ENCODE data around the gene PTPRD. TPM values are rescaled to one million over a fixed set of nuclear protein-coding genes. Genes with fewer than 3 reads are reported as not detected.
"Not testable (repeated sequence)": the region's sequence is repeated elsewhere in the genome, so short reads cannot be mapped to it uniquely, and the experiment has no call there.

PTPRD gene
- total RNA-seq, 1 experiment from 2014 or later, result not detected

- H3K4me1 Mint-ChIP-seq (ENCODE audit: insufficient read depth, unreplicated experiment), result no peaks in the 10 kb centered on the region
- H3K9me3 Mint-ChIP-seq (ENCODE audit: unreplicated experiment), result peaks cover 8% of the 10 kb centered on the region
- ChIA-PET CTCF (interaction anchor here (0.5 to 1.7 kb wide), 14 partner anchors 9 to 1437 kb away, joined by 3 to 7 read pairs (median 3); no protein-coding TSS in a partner anchor), POLR2A (no interaction called here)
- H3K27ac Mint-ChIP-seq (ENCODE audit: low read depth, unreplicated experiment), result no peak overlapping the region
- H3K4me3 Mint-ChIP-seq (ENCODE audit: unreplicated experiment), result no peak overlapping the region
- BruUV-seq (replicated peaks), result no TSS peak
- no peaks in the 10 kb centered on the region for H3K27me3 Mint-ChIP-seq (ENCODE audit: insufficient read depth, unreplicated experiment)
- no peaks in the 10 kb centered on the region for H3K36me3 Mint-ChIP-seq (ENCODE audit: insufficient read depth, unreplicated experiment)
- TF ChIP-seq CTCF (IDR thresholded peaks at IDR 0.05; ENCODE audit: unreplicated experiment), result peak; percentile 26
- peak; percentile 13 for DNase-seq (ENCODE audit: unreplicated experiment)
- intact Hi-C loops (cut with micrococcal nuclease), result loop anchor here (1.0 to 5.0 kb wide), 2 partner anchors 106 to 1159 kb away; no protein-coding TSS in a partner anchor
Measured at GRCh38 chr9:9002826-9003583, 1609.8 kb downstream of the PTPRD start.

DNA sequence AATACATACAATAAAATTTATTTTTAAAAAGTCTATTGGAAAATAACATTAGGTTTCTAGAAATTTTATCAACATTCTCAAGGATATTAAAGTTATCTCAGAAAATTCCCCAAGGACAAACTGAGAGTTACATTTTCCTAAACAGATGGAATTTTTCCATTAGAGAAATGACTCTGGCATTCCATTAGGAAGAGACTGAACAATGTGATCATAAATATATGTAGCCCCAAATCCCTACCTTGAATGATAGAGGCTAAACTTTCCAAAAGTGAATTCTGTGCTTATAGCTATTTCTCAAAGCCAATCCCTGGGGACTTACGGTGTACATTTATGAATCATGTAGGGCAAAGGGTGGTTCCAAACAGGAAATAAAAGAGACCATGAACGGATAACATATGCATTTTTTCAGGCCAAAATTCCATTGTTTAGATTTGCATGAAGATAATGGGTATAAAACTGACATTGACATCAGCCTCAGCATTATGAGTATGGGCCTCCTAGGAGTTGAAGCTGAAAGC lies 1632.2 kb downstream of the PTPRD start:
- peaks cover 11% of the 10 kb centered on the region for H3K9me3 Mint-ChIP-seq (ENCODE audit: unreplicated experiment)
- CTCF ChIA-PET, result no interaction called here
- intact Hi-C loops (cut with micrococcal nuclease), result no loop called here
- no peak for TF ChIP-seq CTCF (IDR thresholded peaks at IDR 0.05; ENCODE audit: unreplicated experiment)
- no peak overlapping the region for H3K27ac Mint-ChIP-seq (ENCODE audit: low read depth, unreplicated experiment)
- POLR2A ChIA-PET, result no interaction called here
- H3K4me3 Mint-ChIP-seq (ENCODE audit: unreplicated experiment), result no peak overlapping the region
- BruUV-seq (replicated peaks), result no TSS peak
- no peaks in the 10 kb centered on the region for H3K27me3 Mint-ChIP-seq (ENCODE audit: insufficient read depth, unreplicated experiment)
- no peaks in the 10 kb centered on the region for H3K4me1 Mint-ChIP-seq (ENCODE audit: insufficient read depth, unreplicated experiment)
- no peaks in the 10 kb centered on the region for H3K36me3 Mint-ChIP-seq (ENCODE audit: insufficient read depth, unreplicated experiment)
- no peak for DNase-seq (ENCODE audit: unreplicated experiment)

GRCh38 chr9:8978334-8978733 lies 1634.5 kb downstream of the PTPRD start:
- intact Hi-C loops (cut with micrococcal nuclease), result no loop called here
- no peaks in the 10 kb centered on the region for H3K4me1 Mint-ChIP-seq (ENCODE audit: insufficient read depth, unreplicated experiment)
- H3K4me3 Mint-ChIP-seq (ENCODE audit: unreplicated experiment), result no peak overlapping the region
- DNase-seq (ENCODE audit: unreplicated experiment), result no peak
- no peak for TF ChIP-seq CTCF (IDR thresholded peaks at IDR 0.05; ENCODE audit: unreplicated experiment)
- no TSS peak for BruUV-seq (replicated peaks)
- ChIA-PET CTCF (no interaction called here), POLR2A (no interaction called here)
- no peaks in the 10 kb centered on the region for H3K27me3 Mint-ChIP-seq (ENCODE audit: insufficient read depth, unreplicated experiment)
- no peaks in the 10 kb centered on the region for H3K36me3 Mint-ChIP-seq (ENCODE audit: insufficient read depth, unreplicated experiment)
- H3K27ac Mint-ChIP-seq (ENCODE audit: low read depth, unreplicated experiment), result no peak overlapping the region
- H3K9me3 Mint-ChIP-seq (ENCODE audit: unreplicated experiment), result peaks cover 11% of the 10 kb centered on the region

- intact Hi-C loops (cut with micrococcal nuclease); CTCF ChIA-PET; BruUV-seq (replicated peaks); H3K27me3 Mint-ChIP-seq (ENCODE audit: insufficient read depth, unreplicated experiment); DNase-seq (ENCODE audit: unreplicated experiment); POLR2A ChIA-PET; H3K4me1 Mint-ChIP-seq (ENCODE audit: insufficient read depth, unreplicated experiment); H3K36me3 Mint-ChIP-seq (ENCODE audit: insufficient read depth, unreplicated experiment); H3K4me3 Mint-ChIP-seq (ENCODE audit: unreplicated experiment); H3K27ac Mint-ChIP-seq (ENCODE audit: low read depth, unreplicated experiment); H3K9me3 Mint-ChIP-seq (ENCODE audit: unreplicated experiment): not testable (repeated sequence)
Measured at GRCh38 chr9:8968350-8968749, 1644.5 kb downstream of the PTPRD start.
